22Rv1 (cell line): ENCODE data around the gene TMA16.

Experiments
- ZFX ChIP-seq: fragments of 450-650 bp; IDR thresholded peaks from 2 replicates; pipeline ENCODE4 v1.6.1; 2017; ENCODE audit warnings: antibody characterized with exemption, borderline replicate concordance
- TF ChIP-seq, protein P1 (sequence below): fragments of 450-650 bp; IDR thresholded peaks from 2 replicates; pipeline ENCODE4 v1.5.1; 2017; ENCODE audit warnings: mild to moderate bottlenecking

DNA sequence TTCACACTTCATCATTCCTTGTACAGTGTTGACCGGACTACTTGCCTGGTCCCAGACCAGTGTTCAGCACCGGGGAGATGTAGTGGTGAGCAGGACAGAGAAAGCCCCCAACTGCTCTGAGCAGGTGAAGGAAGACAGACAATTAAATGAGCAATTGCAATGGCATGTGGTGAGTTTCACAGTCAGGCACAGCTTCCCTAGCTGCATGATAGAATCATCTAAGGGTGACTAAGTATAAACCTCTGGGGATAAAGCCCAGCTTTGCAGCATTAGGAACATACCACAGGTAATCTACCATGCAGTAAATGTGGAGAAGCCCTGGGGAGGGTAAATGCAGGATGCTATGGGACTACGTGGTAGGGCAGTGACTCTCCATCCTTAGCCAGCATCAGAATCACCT lies 47.8 kb downstream of the TMA16 start:
- TF ChIP-seq, protein P1, sequence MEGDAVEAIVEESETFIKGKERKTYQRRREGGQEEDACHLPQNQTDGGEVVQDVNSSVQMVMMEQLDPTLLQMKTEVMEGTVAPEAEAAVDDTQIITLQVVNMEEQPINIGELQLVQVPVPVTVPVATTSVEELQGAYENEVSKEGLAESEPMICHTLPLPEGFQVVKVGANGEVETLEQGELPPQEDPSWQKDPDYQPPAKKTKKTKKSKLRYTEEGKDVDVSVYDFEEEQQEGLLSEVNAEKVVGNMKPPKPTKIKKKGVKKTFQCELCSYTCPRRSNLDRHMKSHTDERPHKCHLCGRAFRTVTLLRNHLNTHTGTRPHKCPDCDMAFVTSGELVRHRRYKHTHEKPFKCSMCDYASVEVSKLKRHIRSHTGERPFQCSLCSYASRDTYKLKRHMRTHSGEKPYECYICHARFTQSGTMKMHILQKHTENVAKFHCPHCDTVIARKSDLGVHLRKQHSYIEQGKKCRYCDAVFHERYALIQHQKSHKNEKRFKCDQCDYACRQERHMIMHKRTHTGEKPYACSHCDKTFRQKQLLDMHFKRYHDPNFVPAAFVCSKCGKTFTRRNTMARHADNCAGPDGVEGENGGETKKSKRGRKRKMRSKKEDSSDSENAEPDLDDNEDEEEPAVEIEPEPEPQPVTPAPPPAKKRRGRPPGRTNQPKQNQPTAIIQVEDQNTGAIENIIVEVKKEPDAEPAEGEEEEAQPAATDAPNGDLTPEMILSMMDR = no peak
- TF ChIP-seq ZFX = no peak
